Measurements from ENCODE around the gene STX10. TPM values are rescaled to one million over a fixed set of nuclear protein-coding genes. Genes with fewer than 3 reads are reported as not detected.

The STX10 gene
- total RNA-seq, 1 donor from 2014 or later = 36.5 TPM

DNA sequence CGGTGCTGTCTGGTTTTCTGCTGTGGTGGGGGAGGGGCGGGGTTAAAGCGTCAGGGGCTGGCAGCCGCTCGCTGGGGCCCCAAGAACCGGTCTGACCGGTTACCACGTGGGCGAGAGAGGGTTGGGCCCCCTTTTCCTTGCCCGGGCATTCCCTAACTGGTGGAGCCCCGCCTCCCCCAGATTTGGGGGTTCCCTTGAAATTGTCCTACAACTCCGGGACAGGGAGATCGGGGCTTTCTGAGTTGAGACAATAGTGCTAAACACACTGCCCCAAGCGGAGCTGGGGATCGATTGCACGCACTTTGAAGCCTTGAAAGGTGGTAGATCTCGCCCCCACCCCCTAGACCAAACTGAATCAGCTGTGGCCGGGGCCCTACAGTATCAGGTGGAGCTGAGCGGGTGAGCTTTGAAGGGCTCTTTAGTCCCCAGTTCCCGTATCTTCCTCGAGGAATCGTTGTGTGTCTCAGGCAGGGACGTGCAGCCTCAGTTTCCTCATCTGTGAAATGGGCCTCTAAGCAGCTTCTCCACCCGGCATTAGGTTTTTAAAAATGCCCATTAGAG lies 4.8 kb upstream of the STX10 start:
- Histone ChIP-seq H3K79me2 (ENCODE audit: low read depth) (peaks cover 38% of the 10 kb centered on the region), H3F3A (ENCODE audit: low read depth) (peaks cover 51% of the 10 kb centered on the region), H2AFZ (replicated peaks) (no peak overlapping the region), H3K27me3 (no peaks in the 10 kb centered on the region), H3K27ac (peak overlapping the region; percentile 97), H3K4me3 (peak overlapping the region; percentile 91), H3K9me3 (ENCODE audit: low read depth) (no peaks in the 10 kb centered on the region), H4K20me1 (ENCODE audit: low read depth) (peaks cover 25% of the 10 kb centered on the region), H3K4me1 (peaks cover 8% of the 10 kb centered on the region), H3K36me3 (no peaks in the 10 kb centered on the region), H3K9ac (no peak overlapping the region), H3K4me2 (peak overlapping the region; percentile 90)
- peak; percentile 90 for DNase-seq (ENCODE audit: low spot score)
- Mint-ChIP-seq H3K9me3 (no peaks in the 10 kb centered on the region), H3K4me1 (peaks cover 34% of the 10 kb centered on the region), H3K36me3 (peaks cover 7% of the 10 kb centered on the region), H3K27me3 (ENCODE audit: insufficient read depth, low read depth) (peaks cover 20% of the 10 kb centered on the region), H3K27ac (peak overlapping the region; percentile 25), H3K4me3 (peak overlapping the region; percentile 94)
- TF ChIP-seq EZH2 (IDR thresholded peaks at IDR 0.05) (no peak), CTCF (IDR thresholded peaks at IDR 0.05) (peak; percentile 54), EZH2phosphoT487 (IDR thresholded peaks at IDR 0.05) (no peak)

DNA sequence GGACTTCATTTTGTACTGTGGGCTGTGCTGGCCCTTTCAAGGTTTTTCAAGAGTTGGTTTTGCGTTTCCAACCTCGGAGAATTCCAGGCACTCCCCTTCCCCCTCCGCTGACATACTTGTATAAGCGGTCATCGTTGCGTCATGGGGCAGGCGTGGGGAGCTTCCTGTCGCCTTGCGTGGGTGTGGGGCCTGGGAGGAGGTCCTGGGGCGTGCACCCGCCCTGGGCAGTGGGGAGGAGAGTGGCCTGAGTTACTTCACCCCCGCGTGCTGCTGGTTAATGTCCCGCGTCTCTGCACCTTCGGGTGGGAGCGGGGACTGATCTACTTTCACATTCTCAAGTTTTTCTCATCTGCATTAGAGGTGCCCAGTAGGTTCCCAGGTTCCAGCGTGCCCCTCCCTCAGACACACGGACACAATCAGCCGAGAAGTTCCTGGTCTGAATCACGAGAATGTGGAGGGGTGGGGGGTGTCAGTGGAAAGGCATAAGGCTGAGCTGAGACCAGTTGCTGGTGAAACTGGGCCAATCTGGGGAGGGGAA lies 4.1 kb upstream of the STX10 start:
- Histone ChIP-seq H3K36me3 (no peaks in the 10 kb centered on the region), H3K4me3 (peak overlapping the region; percentile 91), H4K20me1 (ENCODE audit: low read depth) (peaks cover 25% of the 10 kb centered on the region), H3F3A (ENCODE audit: low read depth) (peaks cover 48% of the 10 kb centered on the region), H3K9ac (peak overlapping the region; percentile 87), H3K4me1 (peaks cover 8% of the 10 kb centered on the region), H2AFZ (replicated peaks) (no peak overlapping the region), H3K9me3 (ENCODE audit: low read depth) (no peaks in the 10 kb centered on the region), H3K79me2 (ENCODE audit: low read depth) (peaks cover 38% of the 10 kb centered on the region), H3K4me2 (peak overlapping the region; percentile 90), H3K27ac (peak overlapping the region; percentile 97), H3K27me3 (peaks cover 3% of the 10 kb centered on the region)
- Mint-ChIP-seq H3K4me1 (peaks cover 38% of the 10 kb centered on the region), H3K9me3 (no peaks in the 10 kb centered on the region), H3K4me3 (peak overlapping the region; percentile 94), H3K27me3 (ENCODE audit: insufficient read depth, low read depth) (peaks cover 20% of the 10 kb centered on the region), H3K36me3 (peaks cover 7% of the 10 kb centered on the region), H3K27ac (peak overlapping the region; percentile 93)
- no peak for TF ChIP-seq CTCF (IDR thresholded peaks at IDR 0.05)
- no peak for TF ChIP-seq EZH2 (IDR thresholded peaks at IDR 0.05)
- no peak for TF ChIP-seq EZH2phosphoT487 (IDR thresholded peaks at IDR 0.05)
- DNase-seq (ENCODE audit: low spot score) = peak; percentile 64

DNA sequence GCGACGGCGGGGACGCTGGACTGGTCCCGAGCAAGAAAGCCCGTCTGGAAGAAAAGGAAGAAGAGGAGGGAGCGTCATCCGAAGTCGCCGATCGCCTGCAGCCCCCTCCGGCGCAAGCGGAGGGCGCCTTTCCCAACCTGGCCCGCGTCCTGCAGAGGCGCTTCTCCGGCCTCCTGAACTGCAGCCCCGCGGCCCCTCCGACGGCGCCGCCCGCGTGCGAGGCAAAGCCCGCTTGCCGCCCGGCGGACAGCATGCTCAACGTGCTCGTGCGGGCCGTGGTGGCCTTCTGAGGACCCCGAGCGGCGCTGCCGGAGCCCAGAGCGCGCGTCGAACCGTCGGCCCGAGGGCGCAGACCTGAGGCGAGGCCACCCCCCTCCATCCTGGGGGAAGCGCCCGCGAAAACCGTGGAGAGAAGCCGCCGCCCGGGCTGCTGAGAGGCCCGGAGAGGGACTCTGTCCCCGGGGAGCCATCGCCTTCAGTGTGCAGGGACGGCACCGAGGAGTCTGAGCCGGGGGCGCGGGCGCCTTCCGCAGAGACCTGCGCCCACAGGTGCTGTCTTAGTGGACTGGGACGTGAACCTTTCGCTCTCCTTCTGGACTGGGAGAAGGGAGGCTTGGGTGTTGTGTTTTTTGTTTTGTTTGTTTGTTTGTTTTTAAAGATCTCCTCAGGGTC lies 3.5 kb upstream of the STX10 start:
- peaks cover 8% of the 10 kb centered on the region for H3K4me1 ChIP-seq
- H3K27ac ChIP-seq = peak overlapping the region; percentile 97
- no peaks in the 10 kb centered on the region for H3K36me3 ChIP-seq
- peaks cover 38% of the 10 kb centered on the region for H3K79me2 ChIP-seq (ENCODE audit: low read depth)
- H4K20me1 ChIP-seq (ENCODE audit: low read depth) = peaks cover 25% of the 10 kb centered on the region
- H2AFZ ChIP-seq (replicated peaks) = no peak overlapping the region
- peaks cover 48% of the 10 kb centered on the region for H3F3A ChIP-seq (ENCODE audit: low read depth)
- Mint-ChIP-seq H3K4me1 (peaks cover 41% of the 10 kb centered on the region), H3K27me3 (ENCODE audit: insufficient read depth, low read depth) (peaks cover 20% of the 10 kb centered on the region), H3K27ac (peak overlapping the region; percentile 93), H3K36me3 (peaks cover 7% of the 10 kb centered on the region), H3K4me3 (peak overlapping the region; percentile 94), H3K9me3 (no peaks in the 10 kb centered on the region)
- peak overlapping the region; percentile 90 for H3K4me2 ChIP-seq
- H3K9me3 ChIP-seq (ENCODE audit: low read depth) = no peaks in the 10 kb centered on the region
- TF ChIP-seq EZH2 (IDR thresholded peaks at IDR 0.05) (no peak), EZH2phosphoT487 (IDR thresholded peaks at IDR 0.05) (peak; percentile 28), CTCF (IDR thresholded peaks at IDR 0.05) (peak; percentile 22)
- peak overlapping the region; percentile 91 for H3K4me3 ChIP-seq
- peak overlapping the region; percentile 87 for H3K9ac ChIP-seq
- peak; percentile 79 for DNase-seq (ENCODE audit: low spot score)
- H3K27me3 ChIP-seq = peaks cover 6% of the 10 kb centered on the region
